Caco-2 (cell line): ENCODE measurements around the gene RFTN1. TPM values are rescaled to one million over a fixed set of nuclear protein-coding genes. Genes with fewer than 3 reads are reported as not detected.

Source experiments
- BruUV-seq: library from RNA; stranded (reverse); fragments of 400-500 nt; replicated peaks from 2 replicates; lab custom pipeline; 2021; lab: Mats Ljungman, UMichigan
- CTCF ChIA-PET: fragments of 300-600 bp; sonication (Branson Sonifier 250); formaldehyde crosslinking; loops from one replicate; lab custom pipeline; 2022; ENCODE audit warnings: antibody characterized with exemption; lab: Charles Lee
- POLR2A ChIA-PET: fragments of 300-600 bp; sonication (Branson Sonifier 250); formaldehyde crosslinking; loops from one replicate; lab custom pipeline; 2022; ENCODE audit warnings: antibody characterized with exemption; lab: Charles Lee
- DNase-seq, 2 experiments: peaks; one replicate each; pipeline versions ENCODE4 v3.0.0 to v3.0.0-alpha.2; 2020 to 2022
- H3K27me3 ChIP-seq: replicated peaks from 2 replicates; pipeline ENCODE4 v1.6.0; 2011; ENCODE audit warnings: low read length; ENCODE audit not compliant: control insufficient read depth, insufficient read depth
- H3K36me3 ChIP-seq: 2 replicates; pipeline ENCODE4 v1.5.1; 2011; ENCODE audit warnings: low read length; ENCODE audit not compliant: control insufficient read depth, insufficient read depth
- H3K4me1 ChIP-seq: fragments of 250-450 bp; sonication (Bioruptor Pico); 2 replicates; pipeline ENCODE4 v1.5.1; 2020; ENCODE audit warnings: mild to moderate bottlenecking
- H3K4me3 ChIP-seq: 2 replicates; pipeline ENCODE4 v1.5.1; 2011; ENCODE audit warnings: low read depth, mild to moderate bottlenecking, control low read depth, low read length
- H3K9me3 ChIP-seq: fragments of 250-450 bp; sonication (Bioruptor Pico); 2 replicates; pipeline ENCODE4 v1.5.1; 2020; ENCODE audit warnings: mild to moderate bottlenecking, moderate library complexity
- H3K27ac Mint-ChIP-seq: one replicate; pipeline ENCODE4 v1.8.0; 2022; ENCODE audit warnings: mixed read lengths; ENCODE audit not compliant: unreplicated experiment
- H3K27me3 Mint-ChIP-seq: one replicate; pipeline ENCODE4 v1.8.0; 2022; ENCODE audit warnings: mixed read lengths; ENCODE audit not compliant: insufficient read depth, unreplicated experiment
- H3K36me3 Mint-ChIP-seq: one replicate; pipeline ENCODE4 v1.8.0; 2022; ENCODE audit warnings: mild to moderate bottlenecking, mixed read lengths; ENCODE audit not compliant: insufficient read depth, unreplicated experiment
- H3K4me1 Mint-ChIP-seq: one replicate; pipeline ENCODE4 v1.8.0; 2022; ENCODE audit warnings: low read depth, mixed read lengths; ENCODE audit not compliant: unreplicated experiment
- H3K4me3 Mint-ChIP-seq: one replicate; pipeline ENCODE4 v1.8.0; 2022; ENCODE audit warnings: mild to moderate bottlenecking, moderate library complexity, mixed read lengths; ENCODE audit not compliant: unreplicated experiment
- H3K9me3 Mint-ChIP-seq: one replicate; pipeline ENCODE4 v1.8.0; 2022; ENCODE audit warnings: mixed read lengths; ENCODE audit not compliant: unreplicated experiment
- CTCF ChIP-seq, 2 experiments: fragments of 200-600 bp in 1 of 2; IDR thresholded peaks; 1 replicate in 1 of 2; 2 replicates in 1 of 2; pipeline versions ENCODE4 v1.5.1 to v1.8.0; 2011 to 2022; ENCODE audit warnings: antibody characterized with exemption in 1 of 2, control low read depth in 1 of 2, inconsistent platforms in 1 of 2, low read depth in 1 of 2, low read length in 1 of 2, mild to moderate bottlenecking in 1 of 2, moderate library complexity in 1 of 2; ENCODE audit not compliant: insufficient read depth in 1 of 2, severe bottlenecking in 1 of 2, unreplicated experiment in 1 of 2
- intact Hi-C: fragments of 100-400 bp; cut with micrococcal nuclease; formaldehyde crosslinking; loops from one replicate; pipeline ENCODE4 v1.10.0; 2022; ENCODE audit not compliant: unreplicated experiment
- total RNA-seq: library from RNA; stranded (reverse); gene quantifications from 2 replicates; pipeline ENCODE4 v1.2.3, GENCODE V29; 2022

RFTN1 gene
- total RNA-seq, 1 experiment from 2014 or later = 10.2 TPM

GRCh38 chr3:16488637-16489036, 24.9 kb downstream of the RFTN1 start:
- no TSS peak for BruUV-seq

DNA sequence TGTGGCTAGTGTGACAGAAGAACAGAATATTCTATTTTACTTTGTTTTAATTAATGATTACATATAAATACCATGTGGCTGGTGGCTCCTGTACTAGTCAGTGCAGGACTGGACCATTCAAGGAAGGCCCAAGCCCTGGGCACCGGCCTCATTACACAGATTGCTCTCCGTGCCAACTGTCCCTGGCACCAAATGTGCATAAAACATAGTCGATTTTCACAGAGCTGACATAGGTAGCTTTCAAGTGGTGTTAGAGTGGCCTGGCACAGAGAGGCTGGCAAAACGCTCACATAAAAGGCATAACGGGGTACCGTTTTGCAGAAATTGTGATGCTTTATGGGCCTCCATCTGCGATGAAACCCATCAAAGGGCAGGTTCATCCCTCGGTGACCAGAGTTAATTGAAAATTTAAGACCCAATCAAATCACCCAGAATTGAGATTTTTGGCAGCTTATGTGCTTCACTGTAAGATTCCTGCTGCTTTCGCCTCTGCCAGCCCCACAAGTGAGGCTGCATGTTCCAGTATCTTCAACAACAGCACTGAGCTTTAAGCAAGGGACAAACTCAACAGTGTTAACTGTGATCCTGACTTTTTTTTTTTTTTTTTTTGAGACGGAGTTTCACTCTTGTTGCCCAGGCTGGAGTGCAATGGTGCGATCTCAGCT, 25.9 kb downstream of the RFTN1 start:
- CTCF ChIA-PET = interaction anchor here (0.7 kb wide), 1 partner anchor 17 kb away, joined by 3 read pairs; no protein-coding TSS in a partner anchor
- H3K4me3 Mint-ChIP-seq = no peak overlapping the region
- no peaks in the 10 kb centered on the region for H3K27me3 Mint-ChIP-seq
- Histone ChIP-seq H3K9me3 (no peaks in the 10 kb centered on the region), H3K27me3 (no peaks in the 10 kb centered on the region), H3K4me1 (peaks cover 18% of the 10 kb centered on the region), H3K36me3 (no peaks in the 10 kb centered on the region), H3K4me3 (no peak overlapping the region)
- no peak for TF ChIP-seq CTCF (IDR thresholded peaks at IDR 0.05; ENCODE audit: insufficient read depth in 1 of 2, low read depth in 1 of 2, low read length in 1 of 2, severe bottlenecking in 1 of 2, unreplicated experiment in 1 of 2)
- no peak overlapping the region for H3K27ac Mint-ChIP-seq
- H3K4me1 Mint-ChIP-seq = peaks cover 19% of the 10 kb centered on the region
- no TSS peak for BruUV-seq
- DNase-seq = no peak
- POLR2A ChIA-PET = no interaction called here
- intact Hi-C loops = no loop called here
- H3K36me3 Mint-ChIP-seq = no peaks in the 10 kb centered on the region
- H3K9me3 Mint-ChIP-seq = peaks cover 14% of the 10 kb centered on the region

More at GRCh38 chr3:16488637-16489036, 24.9 kb downstream of the RFTN1 start:
- Mint-ChIP-seq H3K36me3 (no peaks in the 10 kb centered on the region), H3K27ac (no peak overlapping the region), H3K27me3 (no peaks in the 10 kb centered on the region), H3K4me1 (peaks cover 10% of the 10 kb centered on the region), H3K9me3 (peaks cover 14% of the 10 kb centered on the region), H3K4me3 (no peak overlapping the region)
- Histone ChIP-seq H3K4me3 (no peak overlapping the region), H3K4me1 (peaks cover 9% of the 10 kb centered on the region), H3K36me3 (no peaks in the 10 kb centered on the region), H3K27me3 (no peaks in the 10 kb centered on the region), H3K9me3 (no peaks in the 10 kb centered on the region)
- intact Hi-C loops = no loop called here
- no peak for TF ChIP-seq CTCF (IDR thresholded peaks at IDR 0.05; ENCODE audit: insufficient read depth in 1 of 2, low read depth in 1 of 2, low read length in 1 of 2, severe bottlenecking in 1 of 2, unreplicated experiment in 1 of 2)
- CTCF ChIA-PET = interaction anchor here (0.7 kb wide), 1 partner anchor 16 kb away, joined by 3 read pairs; no protein-coding TSS in a partner anchor
- POLR2A ChIA-PET = no interaction called here
- DNase-seq = no peak

- BruUV-seq = no TSS peak
These were observed 26.5 kb downstream of the RFTN1 start for GRCh38 chr3:16486951-16487480.

More at GRCh38 chr3:16486951-16487480, 26.5 kb downstream of the RFTN1 start:
- Mint-ChIP-seq H3K4me3 (no peak overlapping the region), H3K9me3 (peaks cover 14% of the 10 kb centered on the region), H3K36me3 (no peaks in the 10 kb centered on the region), H3K27me3 (no peaks in the 10 kb centered on the region), H3K4me1 (peaks cover 19% of the 10 kb centered on the region), H3K27ac (no peak overlapping the region)
- no peaks in the 10 kb centered on the region for H3K36me3 ChIP-seq
- no peak overlapping the region for H3K4me3 ChIP-seq
- intact Hi-C loops = no loop called here
- peaks cover 25% of the 10 kb centered on the region for H3K4me1 ChIP-seq
- no peak for TF ChIP-seq CTCF (IDR thresholded peaks at IDR 0.05; ENCODE audit: insufficient read depth in 1 of 2, low read depth in 1 of 2, low read length in 1 of 2, severe bottlenecking in 1 of 2, unreplicated experiment in 1 of 2)
- ChIA-PET CTCF (no interaction called here), POLR2A (no interaction called here)
- DNase-seq = no peak
- no peaks in the 10 kb centered on the region for H3K27me3 ChIP-seq
- no peaks in the 10 kb centered on the region for H3K9me3 ChIP-seq
